HG03280 (cell line): ENCODE results near the gene ARMC7.

ENCODE experiments used
- ATAC-seq: cut with Tn5 transposase; IDR thresholded peaks from one replicate; pipeline ENCODE4 v1.9.1; 2021; ENCODE audit warnings: mild to moderate bottlenecking, moderate library complexity; ENCODE audit not compliant: unreplicated experiment

Gene ARMC7

GRCh38 chr17:75098861-75099260 is 10.9 kb upstream of the ARMC7 start:
- ATAC-seq: no peak

GRCh38 chr17:75099881-75100595 is 9.7 kb upstream of the ARMC7 start:
- no peak for ATAC-seq

GRCh38 chr17:75102385-75102821 is 7.4 kb upstream of the ARMC7 start:
- ATAC-seq: no peak

- ATAC-seq: no peak
Observed at GRCh38 chr17:75103601-75104554, 5.9 kb upstream of the ARMC7 start.

- no peak for ATAC-seq
Observed at GRCh38 chr17:75105126-75106080, 4.4 kb upstream of the ARMC7 start.

GRCh38 chr17:75108193-75108592 is 1.6 kb upstream of the ARMC7 start:
- no peak for ATAC-seq

- ATAC-seq: no peak
Observed at GRCh38 chr17:75109046-75109406, 743 bp upstream of the ARMC7 start.

- no peak for ATAC-seq
Observed at GRCh38 chr17:75110234-75110937, 617 bp downstream of the ARMC7 start.

- no peak for ATAC-seq
Observed at GRCh38 chr17:75111777-75112335, 2.1 kb downstream of the ARMC7 start.

GRCh38 chr17:75113798-75114551 is 4.2 kb downstream of the ARMC7 start:
- no peak for ATAC-seq

- ATAC-seq: no peak
Observed at GRCh38 chr17:75114552-75115314, 5.0 kb downstream of the ARMC7 start.

GRCh38 chr17:75115555-75115954 is 5.8 kb downstream of the ARMC7 start:
- ATAC-seq: no peak

GRCh38 chr17:75116737-75117136 is 7.0 kb downstream of the ARMC7 start:
- ATAC-seq: no peak

GRCh38 chr17:75118307-75118706 is 8.5 kb downstream of the ARMC7 start:
- no peak for ATAC-seq

- ATAC-seq: no peak
Observed at GRCh38 chr17:75124041-75124818, 14.5 kb downstream of the ARMC7 start.

GRCh38 chr17:75124819-75125162 is 15.0 kb downstream of the ARMC7 start:
- ATAC-seq: no peak

- ATAC-seq: no peak
Observed at GRCh38 chr17:75125984-75126383, 16.2 kb downstream of the ARMC7 start.

- ATAC-seq: no peak
Observed at GRCh38 chr17:75126954-75127353, 17.2 kb downstream of the ARMC7 start.
